RWPE1 (cell line): Measurements from ENCODE around the gene MPV17L.
"Not testable (repeated sequence)": the region's sequence is repeated elsewhere in the genome, so short reads cannot be mapped to it uniquely, and the experiment has no call there.

Source experiments
- CTCF ChIA-PET: fragments of 350-600 bp; sonication (Branson Sonifier 250); formaldehyde crosslinking; extraction: SDS; loops from one replicate; lab custom pipeline; 2021; lab: Yijun Ruan, JAX
- POLR2A ChIA-PET: fragments of 400-600 bp; formaldehyde crosslinking; extraction: SDS; loops from one replicate; lab custom pipeline; 2020; ENCODE audit warnings: antibody characterized with exemption; ENCODE audit not compliant: low non-redundant PET; lab: Yijun Ruan, JAX
- DNase-seq: peaks from one replicate; pipeline ENCODE4 v3.0.0; 2012; ENCODE audit warnings: low spot score
- H3K27ac ChIP-seq: fragments of 450-650 bp; 2 replicates; pipeline ENCODE4 v1.5.1; 2017
- CTCF ChIP-seq: fragments of 450-650 bp; conservative IDR thresholded peaks from 2 replicates; pipeline ENCODE4 v1.5.1; 2017; ENCODE audit warnings: low read depth, mild to moderate bottlenecking

The MPV17L gene

GRCh38 chr16:15404792-15405191, 9.2 kb downstream of the MPV17L start:
- POLR2A ChIA-PET: interaction anchor here (0.6 kb wide), 1 partner anchor 21 kb away, joined by 3 read pairs; no protein-coding TSS in a partner anchor
- CTCF ChIA-PET: interaction anchor here (0.6 kb wide), 1 partner anchor 137 kb away, joined by 8 read pairs; no protein-coding TSS in a partner anchor
- no peak overlapping the region for H3K27ac ChIP-seq
- no peak for DNase-seq
- no peak for TF ChIP-seq CTCF

GRCh38 chr16:15407756-15408155, 12.2 kb downstream of the MPV17L start:
- H3K27ac ChIP-seq, DNase-seq, CTCF ChIA-PET, POLR2A ChIA-PET: not testable (repeated sequence)

GRCh38 chr16:15409476-15409875, 13.9 kb downstream of the MPV17L start:
- POLR2A ChIA-PET, DNase-seq, CTCF ChIA-PET, H3K27ac ChIP-seq: not testable (repeated sequence)

GRCh38 chr16:15415511-15415985, 20.0 kb downstream of the MPV17L start:
- no peak overlapping the region for H3K27ac ChIP-seq
- DNase-seq: no peak
- TF ChIP-seq CTCF: no peak
- POLR2A ChIA-PET: no interaction called here
- CTCF ChIA-PET: no interaction called here

GRCh38 chr16:15417197-15417596, 21.6 kb downstream of the MPV17L start:
- no peak overlapping the region for H3K27ac ChIP-seq
- no peak for TF ChIP-seq CTCF
- no peak for DNase-seq
- CTCF ChIA-PET: no interaction called here
- POLR2A ChIA-PET: no interaction called here

GRCh38 chr16:15418206-15418605, 22.7 kb downstream of the MPV17L start:
- POLR2A ChIA-PET: no interaction called here
- H3K27ac ChIP-seq: no peak overlapping the region
- DNase-seq: no peak
- CTCF ChIA-PET: no interaction called here
- no peak for TF ChIP-seq CTCF

GRCh38 chr16:15421696-15422095, 26.1 kb downstream of the MPV17L start:
- CTCF ChIA-PET, H3K27ac ChIP-seq, POLR2A ChIA-PET: not testable (repeated sequence)

GRCh38 chr16:15422222-15422621, 26.7 kb downstream of the MPV17L start:
- no peak for DNase-seq
- H3K27ac ChIP-seq: no peak overlapping the region
- ChIA-PET CTCF (no interaction called here), POLR2A (no interaction called here)
- no peak for TF ChIP-seq CTCF

More at GRCh38 chr16:15421696-15422095, 26.1 kb downstream of the MPV17L start:
- DNase-seq: not testable (repeated sequence)
